Osteocyte (in vitro differentiated cells): ENCODE data around the gene DLL1. TPM values are rescaled to one million over a fixed set of nuclear protein-coding genes. Genes with fewer than 3 reads are reported as not detected.

Source experiments
- DNase-seq: peaks from one replicate; pipeline ENCODE4 v3.0.0; 2021; ENCODE audit warnings: mixed read lengths; ENCODE audit not compliant: unreplicated experiment; ENCODE audit errors: extremely low spot score
- H3K27ac Mint-ChIP-seq: one replicate; pipeline ENCODE4 v1.8.0; 2021; ENCODE audit warnings: mild to moderate bottlenecking, mixed read lengths; ENCODE audit not compliant: unreplicated experiment
- H3K27me3 Mint-ChIP-seq: one replicate; pipeline ENCODE4 v1.8.0; 2021; ENCODE audit warnings: mixed read lengths; ENCODE audit not compliant: unreplicated experiment
- H3K36me3 Mint-ChIP-seq: one replicate; pipeline ENCODE4 v1.8.0; 2021; ENCODE audit warnings: mixed read lengths; ENCODE audit not compliant: unreplicated experiment
- H3K4me1 Mint-ChIP-seq: one replicate; pipeline ENCODE4 v1.8.0; 2021; ENCODE audit warnings: mixed read lengths; ENCODE audit not compliant: unreplicated experiment
- H3K4me3 Mint-ChIP-seq: one replicate; pipeline ENCODE4 v1.8.0; 2021; ENCODE audit warnings: mild to moderate bottlenecking, moderate library complexity, mixed read lengths; ENCODE audit not compliant: unreplicated experiment
- H3K9me3 Mint-ChIP-seq: one replicate; pipeline ENCODE4 v1.8.0; 2021; ENCODE audit warnings: mixed read lengths; ENCODE audit not compliant: unreplicated experiment
- CTCF ChIP-seq: fragments of 200-600 bp; sonication (generic); IDR thresholded peaks from 2 replicates; pipeline ENCODE4 v1.5.0; 2021; ENCODE audit warnings: antibody characterized with exemption, mild to moderate bottlenecking, moderate library complexity
- total RNA-seq: library from RNA; stranded (reverse); gene quantifications from 2 replicates; pipeline ENCODE4 v1.2.1, GENCODE V29; 2021

DLL1 gene
- total RNA-seq, 1 donor from 2014 or later = 1.6 TPM

GRCh38 chr6:170262489-170263088, 28.3 kb downstream of the DLL1 start:
- peaks cover 11% of the 10 kb centered on the region for H3K27me3 Mint-ChIP-seq
- DNase-seq = no peak
- H3K27ac Mint-ChIP-seq = no peak overlapping the region
- TF ChIP-seq CTCF = no peak
- H3K4me1 Mint-ChIP-seq = no peaks in the 10 kb centered on the region
- no peak overlapping the region for H3K4me3 Mint-ChIP-seq
- no peaks in the 10 kb centered on the region for H3K36me3 Mint-ChIP-seq
- no peaks in the 10 kb centered on the region for H3K9me3 Mint-ChIP-seq

- H3K36me3 Mint-ChIP-seq = no peaks in the 10 kb centered on the region
- H3K9me3 Mint-ChIP-seq = no peaks in the 10 kb centered on the region
- no peak for DNase-seq
- H3K4me1 Mint-ChIP-seq = no peaks in the 10 kb centered on the region
- no peak overlapping the region for H3K27ac Mint-ChIP-seq
- no peak for TF ChIP-seq CTCF
- H3K4me3 Mint-ChIP-seq = no peak overlapping the region
- peaks cover 14% of the 10 kb centered on the region for H3K27me3 Mint-ChIP-seq
These were observed 29.0 kb downstream of the DLL1 start for GRCh38 chr6:170261643-170262488.

- H3K27me3 Mint-ChIP-seq = peaks cover 17% of the 10 kb centered on the region
- H3K4me3 Mint-ChIP-seq = no peak overlapping the region
- no peak for DNase-seq
- no peak overlapping the region for H3K27ac Mint-ChIP-seq
- no peak for TF ChIP-seq CTCF
- H3K36me3 Mint-ChIP-seq = no peaks in the 10 kb centered on the region
- H3K9me3 Mint-ChIP-seq = no peaks in the 10 kb centered on the region
- no peaks in the 10 kb centered on the region for H3K4me1 Mint-ChIP-seq
These were observed 30.2 kb downstream of the DLL1 start for GRCh38 chr6:170260686-170261085.

- Mint-ChIP-seq H3K4me1 (no peaks in the 10 kb centered on the region), H3K27ac (no peak overlapping the region), H3K27me3 (peaks cover 18% of the 10 kb centered on the region), H3K36me3 (no peaks in the 10 kb centered on the region), H3K9me3 (no peaks in the 10 kb centered on the region), H3K4me3 (no peak overlapping the region)
- no peak for DNase-seq
- TF ChIP-seq CTCF = no peak
These were observed 31.6 kb downstream of the DLL1 start for GRCh38 chr6:170259278-170259677.

- Mint-ChIP-seq H3K9me3 (no peaks in the 10 kb centered on the region), H3K4me1 (no peaks in the 10 kb centered on the region), H3K36me3 (no peaks in the 10 kb centered on the region), H3K4me3 (no peak overlapping the region), H3K27me3 (peaks cover 24% of the 10 kb centered on the region), H3K27ac (no peak overlapping the region)
- DNase-seq = no peak
- TF ChIP-seq CTCF = no peak
These were observed 32.5 kb downstream of the DLL1 start for GRCh38 chr6:170258407-170258806.
